Trophoblast cell (in vitro differentiated cells and primary cell): ENCODE measurements around the gene RGR.

Experiments used
- DNase-seq, 2 donors: peaks; one replicate each; pipeline ENCODE4 v3.0.0-alpha.2; 2016
- H2AFZ ChIP-seq: 2 replicates; pipeline ENCODE4 v1.6.1; 2013; ENCODE audit warnings: low read length, moderate library complexity, mild to moderate bottlenecking; ENCODE audit not compliant: insufficient read depth, poor library complexity
- H2AK5ac ChIP-seq: 2 replicates; pipeline ENCODE4 v1.6.1; 2013; ENCODE audit warnings: mild to moderate bottlenecking, low read length
- H2BK120ac ChIP-seq: 2 replicates; pipeline ENCODE4 v1.6.1; 2013; ENCODE audit warnings: low read length, mild to moderate bottlenecking, moderate library complexity; ENCODE audit not compliant: insufficient read depth, poor library complexity
- H2BK12ac ChIP-seq: 2 replicates; pipeline ENCODE4 v1.6.1; 2013; ENCODE audit warnings: mild to moderate bottlenecking, low read length, moderate library complexity
- H2BK5ac ChIP-seq: 2 replicates; pipeline ENCODE4 v1.6.1; 2013; ENCODE audit warnings: low read length, low read depth, moderate library complexity, mild to moderate bottlenecking; ENCODE audit not compliant: poor library complexity
- H3K14ac ChIP-seq: 2 replicates; pipeline ENCODE4 v1.6.1; 2013; ENCODE audit warnings: mild to moderate bottlenecking, low read length
- H3K18ac ChIP-seq: 2 replicates; pipeline ENCODE4 v1.6.1; 2013; ENCODE audit warnings: mild to moderate bottlenecking, low read length
- H3K23ac ChIP-seq: 2 replicates; pipeline ENCODE4 v1.6.1; 2013; ENCODE audit warnings: low read length
- H3K27ac ChIP-seq: 2 replicates; pipeline ENCODE4 v1.5.1; 2013; ENCODE audit warnings: low read depth, mild to moderate bottlenecking, inconsistent platforms, low read length, moderate library complexity
- H3K27me3 ChIP-seq: 2 replicates; pipeline ENCODE4 v1.6.1; 2013; ENCODE audit warnings: inconsistent platforms, mild to moderate bottlenecking, low read length, moderate library complexity; ENCODE audit not compliant: insufficient read depth
- H3K36me3 ChIP-seq, 2 experiments: 1 replicate in 1 of 2; 2 replicates in 1 of 2; pipeline ENCODE4 v1.6.1; 2013; ENCODE audit warnings: low read length in 2 of 2, mild to moderate bottlenecking in 2 of 2, moderate library complexity in 1 of 2; ENCODE audit not compliant: insufficient read depth in 2 of 2, control insufficient read depth in 1 of 2
- H3K4ac ChIP-seq: 2 replicates; pipeline ENCODE4 v1.6.1; 2013; ENCODE audit warnings: low read depth, mild to moderate bottlenecking, low read length, moderate library complexity
- H3K4me1 ChIP-seq, 2 experiments: 1 replicate in 1 of 2; 2 replicates in 1 of 2; pipeline ENCODE4 v1.6.1; 2013; ENCODE audit warnings: low read length in 2 of 2, mild to moderate bottlenecking in 2 of 2, moderate library complexity in 1 of 2; ENCODE audit not compliant: insufficient read depth in 2 of 2, control insufficient read depth in 1 of 2
- H3K4me2 ChIP-seq: 2 replicates; pipeline ENCODE4 v1.6.1; 2013; ENCODE audit warnings: inconsistent platforms, mild to moderate bottlenecking, low read length, moderate library complexity
- H3K4me3 ChIP-seq: 2 replicates; pipeline ENCODE4 v1.5.1; 2013; ENCODE audit warnings: mild to moderate bottlenecking, low read depth, low read length, inconsistent platforms
- H3K79me1 ChIP-seq: one replicate; pipeline ENCODE4 v1.6.1; 2013; ENCODE audit warnings: low read length
- H3K79me2 ChIP-seq: 2 replicates; pipeline ENCODE4 v1.6.1; 2013; ENCODE audit warnings: low read length, mild to moderate bottlenecking; ENCODE audit not compliant: control insufficient read depth, insufficient read depth, poor library complexity
- H3K9ac ChIP-seq: 2 replicates; pipeline ENCODE4 v1.6.1; 2013; ENCODE audit warnings: mild to moderate bottlenecking, low read length
- H3K9me3 ChIP-seq: 2 replicates; pipeline ENCODE4 v1.6.1; 2013; ENCODE audit warnings: low read depth, mild to moderate bottlenecking, control low read depth, inconsistent platforms, low read length; ENCODE audit not compliant: insufficient read depth
- H4K12ac ChIP-seq: 2 replicates; pipeline ENCODE4 v1.6.1; 2013; ENCODE audit warnings: low read depth, mild to moderate bottlenecking, low read length, moderate library complexity
- H4K8ac ChIP-seq: 2 replicates; pipeline ENCODE4 v1.6.1; 2013; ENCODE audit warnings: low read depth, mild to moderate bottlenecking, low read length, moderate library complexity
- H4K91ac ChIP-seq: one replicate; pipeline ENCODE4 v1.6.1; 2013; ENCODE audit warnings: low read depth, mild to moderate bottlenecking, low read length, moderate library complexity
- WGBS: extraction: QIAGEN DNeasy Blood & Tissue Kit; methylation state at CpG from one replicate; pipeline ENCODE4 v1.1.7; 2013; ENCODE audit warnings: missing lambda C conversion rate; ENCODE audit not compliant: insufficient read length, insufficient coverage; ENCODE audit errors: extremely low coverage; 5-methylcytosine and 5-hydroxymethylcytosine counted together

Gene RGR

DNA sequence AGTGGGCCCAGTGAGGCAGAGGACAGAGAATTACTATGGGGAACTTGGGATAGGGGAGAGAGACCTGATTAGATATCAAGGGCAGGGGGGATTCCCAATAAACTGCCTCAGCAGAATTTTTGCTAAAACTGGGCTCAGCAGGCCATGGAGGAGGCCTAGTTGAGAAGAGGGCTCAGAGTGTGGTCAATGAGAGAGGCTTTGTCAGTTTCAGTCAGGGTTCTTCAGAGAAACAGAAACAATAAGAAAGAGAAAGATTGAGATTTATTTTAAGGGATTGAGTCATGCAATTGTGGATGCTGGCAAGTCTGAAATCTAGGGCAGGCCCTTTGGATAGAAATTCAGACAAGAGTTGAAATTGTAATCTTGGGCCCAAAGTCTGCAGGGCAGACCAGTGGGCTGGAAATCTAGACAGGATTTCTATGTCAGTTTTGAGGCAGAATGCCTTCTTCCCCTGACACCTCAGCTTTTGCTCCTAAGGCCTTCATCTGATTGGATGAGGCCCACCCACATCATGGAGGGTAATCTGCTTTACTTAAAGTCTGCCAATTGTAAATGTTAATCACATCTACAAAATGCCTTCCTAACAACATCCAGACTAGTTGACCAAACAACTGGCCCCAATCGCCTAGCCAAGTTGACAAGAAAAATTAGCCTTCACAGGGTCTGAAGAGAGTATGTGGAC, 50.1 kb downstream of the RGR start:
- WGBS, result no CpG with 5 or more reads among the region's 1 CpG
- H3K23ac ChIP-seq, result no peak overlapping the region
- no peak overlapping the region for H2BK5ac ChIP-seq
- peaks cover 4 to 6% of the 10 kb centered on the region in 2 experiments for H3K4me1 ChIP-seq
- H3K27ac ChIP-seq, result no peak overlapping the region
- H3K4me2 ChIP-seq, result no peak overlapping the region
- H2BK120ac ChIP-seq, result no peak overlapping the region
- no peaks in the 10 kb centered on the region for H3K79me2 ChIP-seq
- no peaks in the 10 kb centered on the region for H3K36me3 ChIP-seq
- no peak overlapping the region for H3K4ac ChIP-seq
- no peak overlapping the region for H3K4me3 ChIP-seq
- DNase-seq, result no peak
- no peaks in the 10 kb centered on the region for H3K79me1 ChIP-seq
- no peak overlapping the region for H3K9ac ChIP-seq
- H2BK12ac ChIP-seq, result no peak overlapping the region
- no peak overlapping the region for H3K18ac ChIP-seq
- H3K27me3 ChIP-seq, result no peaks in the 10 kb centered on the region
- H4K12ac ChIP-seq, result no peak overlapping the region
- H3K9me3 ChIP-seq, result no peaks in the 10 kb centered on the region
- no peak overlapping the region for H2AFZ ChIP-seq
- H4K8ac ChIP-seq, result no peak overlapping the region
- H2AK5ac ChIP-seq, result no peak overlapping the region
- no peak overlapping the region for H4K91ac ChIP-seq
- H3K14ac ChIP-seq, result no peak overlapping the region

DNA sequence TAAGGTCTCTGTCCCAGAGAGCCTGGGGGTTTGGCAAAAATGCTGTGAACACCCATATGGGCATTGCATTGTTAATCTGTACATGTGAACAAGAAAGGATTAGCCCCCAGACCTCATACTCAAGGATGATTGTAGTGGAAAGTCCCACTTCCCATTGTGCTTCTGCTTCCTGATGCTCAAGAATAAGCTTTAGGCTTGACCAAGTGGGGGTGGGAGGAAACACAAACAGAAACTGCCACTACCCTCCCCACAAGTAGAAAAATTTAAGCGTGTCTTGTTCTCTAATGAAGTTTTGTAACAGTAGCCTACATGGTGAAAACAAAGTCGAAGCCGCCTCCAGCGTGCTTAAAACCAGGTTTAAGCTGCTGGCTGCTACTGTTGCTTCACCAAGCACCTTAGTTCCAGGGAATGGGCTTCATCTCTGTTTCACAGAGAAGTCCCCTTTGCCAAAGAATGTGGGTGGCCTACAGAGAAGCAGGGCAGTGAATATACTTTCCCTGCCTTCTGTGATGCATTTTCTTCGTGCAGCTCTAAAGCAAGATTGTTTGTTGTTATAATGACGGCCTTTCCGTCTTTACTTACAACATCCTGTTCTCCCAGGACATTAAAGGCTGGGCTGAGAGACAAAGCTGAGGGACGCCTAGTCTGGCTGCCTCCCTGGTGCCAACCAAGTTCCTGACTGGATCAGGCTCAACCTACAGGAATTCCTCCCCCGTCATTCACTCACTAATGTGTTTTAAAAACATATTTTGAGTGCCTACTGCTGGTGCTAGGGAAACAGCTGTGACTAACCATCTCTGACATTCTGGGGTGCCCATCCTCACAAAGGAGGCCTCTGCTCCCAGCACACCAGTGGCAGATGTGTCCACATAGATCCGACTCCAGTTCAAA, 51.5 kb downstream of the RGR start:
- Histone ChIP-seq H3K4me1 (peaks cover 4 to 6% of the 10 kb centered on the region in 2 experiments), H3K18ac (no peak overlapping the region), H3K79me2 (no peaks in the 10 kb centered on the region), H2AFZ (no peak overlapping the region), H3K14ac (no peak overlapping the region), H3K9ac (no peak overlapping the region), H4K91ac (no peak overlapping the region), H3K23ac (no peak overlapping the region), H3K9me3 (no peaks in the 10 kb centered on the region), H2BK12ac (no peak overlapping the region), H3K4me2 (no peak overlapping the region), H2BK120ac (no peak overlapping the region), H3K27me3 (no peaks in the 10 kb centered on the region), H2BK5ac (no peak overlapping the region), H2AK5ac (no peak overlapping the region), H4K12ac (no peak overlapping the region), H3K4me3 (no peak overlapping the region), H3K36me3 (no peaks in the 10 kb centered on the region), H4K8ac (no peak overlapping the region), H3K4ac (no peak overlapping the region), H3K27ac (no peak overlapping the region), H3K79me1 (no peaks in the 10 kb centered on the region)
- DNase-seq, result peak; percentile 8 to 36
- no CpG with 5 or more reads among the region's 10 CpGs for WGBS

- no peaks in the 10 kb centered on the region for H3K9me3 ChIP-seq
- H2AK5ac ChIP-seq, result no peak overlapping the region
- H3K23ac ChIP-seq, result no peak overlapping the region
- no peak overlapping the region for H3K18ac ChIP-seq
- no peaks in the 10 kb centered on the region for H3K79me2 ChIP-seq
- no peak overlapping the region for H4K8ac ChIP-seq
- H3K27me3 ChIP-seq, result no peaks in the 10 kb centered on the region
- H3K14ac ChIP-seq, result no peak overlapping the region
- H2BK12ac ChIP-seq, result no peak overlapping the region
- H3K27ac ChIP-seq, result no peak overlapping the region
- H3K36me3 ChIP-seq, result no peaks in the 10 kb centered on the region
- H2BK120ac ChIP-seq, result no peak overlapping the region
- H4K91ac ChIP-seq, result no peak overlapping the region
- H3K4me2 ChIP-seq, result no peak overlapping the region
- H4K12ac ChIP-seq, result no peak overlapping the region
- no peak overlapping the region for H2AFZ ChIP-seq
- peaks cover 4 to 11% of the 10 kb centered on the region in 2 experiments for H3K4me1 ChIP-seq
- no peak overlapping the region for H3K4me3 ChIP-seq
- no peaks in the 10 kb centered on the region for H3K79me1 ChIP-seq
- DNase-seq, result no peak
- no CpG with 5 or more reads among the region's 3 CpGs for WGBS
- H2BK5ac ChIP-seq, result no peak overlapping the region
- no peak overlapping the region for H3K4ac ChIP-seq
- no peak overlapping the region for H3K9ac ChIP-seq
Observed at GRCh38 chr10:84298057-84298456, 53.2 kb downstream of the RGR start.

DNA sequence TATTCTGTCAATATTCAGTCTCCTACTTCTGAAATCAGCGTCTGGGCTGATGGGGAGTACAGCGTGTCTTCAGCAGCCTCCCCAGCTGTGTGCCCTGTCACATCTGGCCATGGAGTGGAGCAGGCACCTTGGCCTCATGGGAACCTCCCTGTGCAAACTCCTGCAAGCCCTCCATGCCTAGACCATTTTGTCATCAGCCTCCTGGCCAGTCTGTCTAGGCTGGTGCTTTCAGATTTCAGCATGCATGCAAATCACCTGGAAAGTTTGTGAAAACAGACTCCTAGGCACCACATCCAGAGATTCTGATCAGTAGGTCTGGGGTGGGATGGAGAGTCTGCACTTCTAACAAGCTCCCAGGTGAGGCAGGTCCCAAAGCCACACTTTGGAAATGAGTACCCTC, 57.4 kb downstream of the RGR start:
- no peak overlapping the region for H2AK5ac ChIP-seq
- no peaks in the 10 kb centered on the region for H3K36me3 ChIP-seq
- H3K4me2 ChIP-seq, result no peak overlapping the region
- peak overlapping the region; percentile 14 for H3K27ac ChIP-seq
- no CpG with 5 or more reads among the region's 2 CpGs for WGBS
- H4K12ac ChIP-seq, result no peak overlapping the region
- no peak overlapping the region for H2AFZ ChIP-seq
- no peaks in the 10 kb centered on the region for H3K79me2 ChIP-seq
- H4K8ac ChIP-seq, result no peak overlapping the region
- no peak overlapping the region for H3K4me3 ChIP-seq
- no peaks in the 10 kb centered on the region for H3K9me3 ChIP-seq
- H3K79me1 ChIP-seq, result no peaks in the 10 kb centered on the region
- H3K4me1 ChIP-seq, result peaks cover 0 to 7% of the 10 kb centered on the region in 2 experiments
- DNase-seq, result peak; percentile 58 to 62
- H3K23ac ChIP-seq, result no peak overlapping the region
- H2BK120ac ChIP-seq, result no peak overlapping the region
- no peaks in the 10 kb centered on the region for H3K27me3 ChIP-seq
- no peak overlapping the region for H3K4ac ChIP-seq
- no peak overlapping the region for H3K18ac ChIP-seq
- no peak overlapping the region for H3K9ac ChIP-seq
- H2BK5ac ChIP-seq, result no peak overlapping the region
- no peak overlapping the region for H2BK12ac ChIP-seq
- H4K91ac ChIP-seq, result no peak overlapping the region
- no peak overlapping the region for H3K14ac ChIP-seq
